HepG2 (cell line): ENCODE results near the gene CFAP43. TPM values are rescaled to one million over a fixed set of nuclear protein-coding genes. Genes with fewer than 3 reads are reported as not detected.

Experiments used
- ATAC-seq: fragments of 200-7000 bp; cut with Tn5 transposase; 3 replicates; pipeline ENCODE4 v1.9.1; 2020; ENCODE audit warnings: mild to moderate bottlenecking, moderate library complexity
- BruUV-seq: library from RNA; stranded (reverse); fragments of 400-500 nt; replicated peaks from 2 replicates; lab custom pipeline; 2021; lab: Mats Ljungman, UMichigan
- CTCF ChIA-PET: fragments of 300-600 bp; formaldehyde crosslinking; extraction: SDS; loops from one replicate; lab custom pipeline; 2021; ENCODE audit warnings: low total read pairs, inconsistent platforms, low intra/inter-chr PET ratio; lab: Yijun Ruan, JAX
- POLR2A ChIA-PET: fragments of 350-600 bp; sonication (Branson Sonifier 250); formaldehyde crosslinking; loops from one replicate; lab custom pipeline; 2020; ENCODE audit warnings: antibody characterized with exemption, inconsistent platforms; lab: Yijun Ruan, JAX
- DNase-seq: peaks from one replicate; pipeline ENCODE4 v3.0.0-alpha.2; 2015; ENCODE audit warnings: low spot score
- FAIRE-seq: peaks from 3 replicates; lab custom pipeline; 2011; peaks lifted over from hg19 to GRCh38; lab: Jason Lieb, UNC
- H2AFZ ChIP-seq: one replicate; pipeline ENCODE4 v1.6.1; 2011; ENCODE audit warnings: low read length, inconsistent platforms
- H3K27ac ChIP-seq: fragments of 300-600 bp; 3 replicates; pipeline ENCODE4 v1.8.0; 2011; ENCODE audit warnings: mixed run types, mild to moderate bottlenecking, mixed read lengths, low read length, inconsistent platforms; ENCODE audit not compliant: insufficient read depth; ENCODE audit errors: extremely low read length
- H3K27me3 ChIP-seq, 2 experiments: fragments of 200-600 bp in 1 of 2; 2 replicates in 1 of 2; 3 replicates in 1 of 2; pipeline versions ENCODE4 v1.6.0 to v1.8.0; 2011; ENCODE audit warnings: low read length in 2 of 2, mild to moderate bottlenecking in 2 of 2, moderate library complexity in 2 of 2, inconsistent platforms in 1 of 2; ENCODE audit not compliant: insufficient read depth in 2 of 2, control insufficient read depth in 1 of 2
- H3K36me3 ChIP-seq, 2 experiments: fragments of 200-600 bp in 1 of 2; replicated peaks in 1 of 2; 2 replicates in 1 of 2; 3 replicates in 1 of 2; pipeline versions ENCODE4 v1.5.1 to v1.8.0; 2011; ENCODE audit warnings: low read length in 2 of 2, inconsistent platforms in 1 of 2; ENCODE audit not compliant: insufficient read depth in 2 of 2, control insufficient read depth in 1 of 2
- H3K4me1 ChIP-seq: 2 replicates; pipeline ENCODE4 v1.5.1; 2012; ENCODE audit warnings: low read length, inconsistent platforms; ENCODE audit not compliant: insufficient read depth
- H3K4me2 ChIP-seq: 2 replicates; pipeline ENCODE4 v1.6.0; 2011; ENCODE audit warnings: low read depth, low read length, inconsistent platforms
- H3K4me3 ChIP-seq, 3 experiments: fragments of 200-600 bp in 1 of 3; sonication (generic), shearing (Covaris generic) in 1 of 3; replicated peaks in 1 of 3; 2 replicates each; pipeline ENCODE4 v1.5.1; 2011 to 2016; ENCODE audit warnings: low read length in 3 of 3, inconsistent platforms in 2 of 3, low read depth in 2 of 3, mild to moderate bottlenecking in 2 of 3, control low read depth in 1 of 3, mixed read lengths in 1 of 3; ENCODE audit not compliant: insufficient read depth in 1 of 3
- H3K79me2 ChIP-seq: one replicate; pipeline ENCODE4 v1.6.1; 2011; ENCODE audit warnings: low read length, inconsistent platforms; ENCODE audit not compliant: insufficient read depth
- H3K9ac ChIP-seq: 2 replicates; pipeline ENCODE4 v1.6.0; 2011; ENCODE audit warnings: mild to moderate bottlenecking, low read depth, low read length, inconsistent platforms; ENCODE audit not compliant: insufficient read depth
- H3K9me3 ChIP-seq: 2 replicates; pipeline ENCODE4 v1.5.1; 2012; ENCODE audit warnings: mild to moderate bottlenecking, low read length
- H4K20me1 ChIP-seq: 2 replicates; pipeline ENCODE4 v1.6.0; 2011; ENCODE audit warnings: inconsistent platforms, mild to moderate bottlenecking, low read length, moderate library complexity; ENCODE audit not compliant: insufficient read depth
- ATAD3A ChIP-seq: sonication (generic); formaldehyde crosslinking; IDR thresholded peaks from 2 replicates; pipeline ENCODE4 v1.4.0; 2020; ENCODE audit warnings: missing genetic modification reagents
- HDAC1 ChIP-seq: sonication (generic); formaldehyde crosslinking; IDR thresholded peaks from 2 replicates; pipeline ENCODE4 v1.5.1; 2020; ENCODE audit warnings: mild to moderate bottlenecking, missing genetic modification reagents
- MAFF ChIP-seq: IDR thresholded peaks from 2 replicates; pipeline ENCODE4 v1.6.1; 2011; ENCODE audit warnings: low read depth, low read length, improper control_type of control experiment
- MAFK ChIP-seq, 2 experiments: IDR thresholded peaks in 1 of 2; conservative IDR thresholded peaks in 1 of 2; 2 replicates each; pipeline ENCODE4 v1.6.1; 2011; ENCODE audit warnings: improper control_type of control experiment in 2 of 2, low read length in 2 of 2
- SIN3B ChIP-seq: fragments of 150-350 bp; IDR thresholded peaks from 2 replicates; pipeline ENCODE4 v1.6.1; 2014; ENCODE audit warnings: low read length
- SP4 ChIP-seq: sonication (generic); formaldehyde crosslinking; IDR thresholded peaks from 2 replicates; pipeline ENCODE4 v1.8.1; 2023; ENCODE audit warnings: mild to moderate bottlenecking, missing genetic modification reagents
- ZBTB20 ChIP-seq: sonication (generic); formaldehyde crosslinking; IDR thresholded peaks from 2 replicates; pipeline ENCODE4 v1.8.1; 2023; ENCODE audit warnings: missing genetic modification reagents, low read depth, mild to moderate bottlenecking, borderline replicate concordance
- ZFP41 ChIP-seq: sonication (generic); formaldehyde crosslinking; IDR thresholded peaks from 2 replicates; pipeline ENCODE4 v1.4.0; 2020; ENCODE audit warnings: mild to moderate bottlenecking, missing genetic modification reagents, borderline replicate concordance
- ZNF441 ChIP-seq: sonication (generic); formaldehyde crosslinking; IDR thresholded peaks from 2 replicates; pipeline ENCODE4 v1.7.0; 2021; ENCODE audit warnings: missing genetic modification reagents, borderline replicate concordance
- ZNF83 ChIP-seq: sonication (generic); formaldehyde crosslinking; IDR thresholded peaks from 2 replicates; pipeline ENCODE4 v1.4.0; 2020; ENCODE audit warnings: missing genetic modification reagents, mild to moderate bottlenecking, borderline replicate concordance
- WGBS: methylation state at CpG from one replicate; pipeline ENCODE4 v1.1.6; 2017; ENCODE audit warnings: low lambda C conversion rate; 5-methylcytosine and 5-hydroxymethylcytosine counted together
- in situ Hi-C: cut with HindIII; loops from 2 replicates; pipeline ENCODE4 v1.10.0; 2017; ENCODE audit warnings: low pct_unique_long_range_greater_than_20kb; ENCODE audit not compliant: extremely low pct_ligation_motif_present
- intact Hi-C: fragments of 100-400 bp; cut with micrococcal nuclease; formaldehyde crosslinking; loops from one replicate; pipeline ENCODE4 v1.10.0; 2022; ENCODE audit not compliant: unreplicated experiment
- polyA plus RNA-seq, 8 experiments: library from polyadenylated mRNA; depleted of rRNA in 3 of 8; stranded (reverse) in 7 of 8; unstranded in 1 of 8; fragments of >200 nt; fragmentation: Illumina TruSeq in 4 of 8; extraction: Trizol in 4 of 8; gene quantifications; 2 replicates each; pipeline versions ENCODE4 v1.2.1 to v1.2.3, GENCODE V29; 2011 to 2016; ENCODE audit warnings: low read depth in 4 of 8, missing spikeins in 1 of 8, mixed read lengths in 1 of 8; ENCODE audit not compliant: insufficient read depth in 1 of 8
- total RNA-seq, 5 experiments: library from RNA; depleted of rRNA; stranded (reverse); fragments of >200 nt; fragmentation: Illumina TruSeq; extraction: Trizol; gene quantifications; 2 replicates each; pipeline ENCODE4 v1.2.3, GENCODE V29; 2016; ENCODE audit warnings: low read depth in 1 of 5
- TF ChIP-seq, protein P1 (sequence below): sonication (generic); formaldehyde crosslinking; IDR thresholded peaks from 2 replicates; pipeline ENCODE4 v1.5.1; 2020; ENCODE audit warnings: mild to moderate bottlenecking, missing genetic modification reagents, borderline replicate concordance
- TF ChIP-seq, protein P2 (sequence below): IDR thresholded peaks from 2 replicates; pipeline ENCODE4 v1.6.1; 2016; ENCODE audit warnings: missing compliant biosample characterization, missing genetic modification reagents, borderline replicate concordance

The CFAP43 gene
- total and polyA plus RNA-seq, 2 of the 13 experiments (the other 11 are each of a cell fraction or from before 2014, with no cell fraction given): 0.24 to 0.38 TPM

DNA sequence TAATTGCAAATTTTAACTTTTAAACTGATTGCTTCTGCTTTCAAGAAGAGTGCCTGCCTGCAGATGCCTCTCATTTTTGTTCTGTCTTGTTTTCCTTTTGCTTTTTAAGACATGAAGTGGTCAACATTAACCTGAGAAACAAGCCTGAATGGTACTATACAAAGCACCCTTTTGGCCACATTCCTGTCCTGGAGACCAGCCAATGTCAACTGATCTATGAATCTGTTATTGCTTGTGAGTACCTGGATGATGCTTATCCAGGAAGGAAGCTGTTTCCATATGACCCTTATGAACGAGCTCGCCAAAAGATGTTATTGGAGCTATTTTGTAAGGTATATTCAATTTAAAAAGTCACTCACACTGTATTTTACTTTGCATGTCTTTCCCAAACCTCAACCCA is 45.6 kb upstream of the CFAP43 start (continued):
- TF ChIP-seq, protein P1, sequence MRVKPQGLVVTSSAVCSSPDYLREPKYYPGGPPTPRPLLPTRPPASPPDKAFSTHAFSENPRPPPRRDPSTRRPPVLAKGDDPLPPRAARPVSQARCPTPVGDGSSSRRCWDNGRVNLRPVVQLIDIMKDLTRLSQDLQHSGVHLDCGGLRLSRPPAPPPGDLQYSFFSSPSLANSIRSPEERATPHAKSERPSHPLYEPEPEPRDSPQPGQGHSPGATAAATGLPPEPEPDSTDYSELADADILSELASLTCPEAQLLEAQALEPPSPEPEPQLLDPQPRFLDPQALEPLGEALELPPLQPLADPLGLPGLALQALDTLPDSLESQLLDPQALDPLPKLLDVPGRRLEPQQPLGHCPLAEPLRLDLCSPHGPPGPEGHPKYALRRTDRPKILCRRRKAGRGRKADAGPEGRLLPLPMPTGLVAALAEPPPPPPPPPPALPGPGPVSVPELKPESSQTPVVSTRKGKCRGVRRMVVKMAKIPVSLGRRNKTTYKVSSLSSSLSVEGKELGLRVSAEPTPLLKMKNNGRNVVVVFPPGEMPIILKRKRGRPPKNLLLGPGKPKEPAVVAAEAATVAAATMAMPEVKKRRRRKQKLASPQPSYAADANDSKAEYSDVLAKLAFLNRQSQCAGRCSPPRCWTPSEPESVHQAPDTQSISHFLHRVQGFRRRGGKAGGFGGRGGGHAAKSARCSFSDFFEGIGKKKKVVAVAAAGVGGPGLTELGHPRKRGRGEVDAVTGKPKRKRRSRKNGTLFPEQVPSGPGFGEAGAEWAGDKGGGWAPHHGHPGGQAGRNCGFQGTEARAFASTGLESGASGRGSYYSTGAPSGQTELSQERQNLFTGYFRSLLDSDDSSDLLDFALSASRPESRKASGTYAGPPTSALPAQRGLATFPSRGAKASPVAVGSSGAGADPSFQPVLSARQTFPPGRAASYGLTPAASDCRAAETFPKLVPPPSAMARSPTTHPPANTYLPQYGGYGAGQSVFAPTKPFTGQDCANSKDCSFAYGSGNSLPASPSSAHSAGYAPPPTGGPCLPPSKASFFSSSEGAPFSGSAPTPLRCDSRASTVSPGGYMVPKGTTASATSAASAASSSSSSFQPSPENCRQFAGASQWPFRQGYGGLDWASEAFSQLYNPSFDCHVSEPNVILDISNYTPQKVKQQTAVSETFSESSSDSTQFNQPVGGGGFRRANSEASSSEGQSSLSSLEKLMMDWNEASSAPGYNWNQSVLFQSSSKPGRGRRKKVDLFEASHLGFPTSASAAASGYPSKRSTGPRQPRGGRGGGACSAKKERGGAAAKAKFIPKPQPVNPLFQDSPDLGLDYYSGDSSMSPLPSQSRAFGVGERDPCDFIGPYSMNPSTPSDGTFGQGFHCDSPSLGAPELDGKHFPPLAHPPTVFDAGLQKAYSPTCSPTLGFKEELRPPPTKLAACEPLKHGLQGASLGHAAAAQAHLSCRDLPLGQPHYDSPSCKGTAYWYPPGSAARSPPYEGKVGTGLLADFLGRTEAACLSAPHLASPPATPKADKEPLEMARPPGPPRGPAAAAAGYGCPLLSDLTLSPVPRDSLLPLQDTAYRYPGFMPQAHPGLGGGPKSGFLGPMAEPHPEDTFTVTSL (CRISPR knock-in tag): peak; percentile 63; the same call in 1 of the 2 replicates
- TF ChIP-seq ATAD3A (no peak), ZBTB20 (peak; percentile 49; the same call in 1 of the 2 replicates), SIN3B (no peak), HDAC1 (CRISPR knock-in tag) (peak; percentile 51; the same call in 1 of the 2 replicates), ZNF83 (CRISPR knock-in tag) (no peak)

DNA sequence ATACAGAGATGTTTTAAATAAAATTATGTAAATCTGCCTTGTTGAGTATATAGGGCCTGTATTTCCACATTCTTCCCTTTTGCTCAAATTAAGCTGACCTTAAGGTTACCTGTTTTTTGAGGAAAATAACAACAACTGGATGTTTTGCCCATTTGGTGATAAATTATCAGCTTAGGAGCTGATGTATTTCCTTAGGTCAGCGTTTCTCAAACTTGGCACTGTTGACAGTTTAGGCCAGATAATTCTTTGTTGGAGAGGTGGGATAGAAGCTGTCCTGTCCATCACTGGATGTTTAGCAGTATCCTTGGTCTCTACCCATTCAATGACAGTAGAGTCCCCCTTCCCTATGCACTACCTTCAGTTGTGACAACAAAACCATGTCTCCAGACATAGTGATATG is 44.0 kb upstream of the CFAP43 start:
- Histone ChIP-seq H2AFZ (no peak overlapping the region), H3K9ac (no peak overlapping the region), H3K27ac (no peak overlapping the region), H3K4me1 (peaks cover 77% of the 10 kb centered on the region), H4K20me1 (no peaks in the 10 kb centered on the region), H3K27me3 (no peaks in the 10 kb centered on the region), H3K36me3 (no peaks in the 10 kb centered on the region), H3K4me2 (no peak overlapping the region), H3K79me2 (no peaks in the 10 kb centered on the region), H3K4me3 (no peak overlapping the region), H3K9me3 (no peaks in the 10 kb centered on the region)
- ATAC-seq (no peak), DNase-seq (no peak), FAIRE-seq (no peak)
- WGBS: 89% methylated on average over 1 of the region's 1 CpG
- POLR2A ChIA-PET: interaction anchor here (4.1 to 4.6 kb wide), 2 partner anchors 11 to 21 kb away, joined by 23 to 51 read pairs; partner anchors contain the start of gene GSTO1
- BruUV-seq: no TSS peak
- in situ Hi-C loops (no loop called here), intact Hi-C loops (no loop called here)
- no peak for TF ChIP-seq SP4 (CRISPR knock-in tag)
- TF ChIP-seq ZFP41 (CRISPR knock-in tag): no peak
- TF ChIP-seq, protein P2, sequence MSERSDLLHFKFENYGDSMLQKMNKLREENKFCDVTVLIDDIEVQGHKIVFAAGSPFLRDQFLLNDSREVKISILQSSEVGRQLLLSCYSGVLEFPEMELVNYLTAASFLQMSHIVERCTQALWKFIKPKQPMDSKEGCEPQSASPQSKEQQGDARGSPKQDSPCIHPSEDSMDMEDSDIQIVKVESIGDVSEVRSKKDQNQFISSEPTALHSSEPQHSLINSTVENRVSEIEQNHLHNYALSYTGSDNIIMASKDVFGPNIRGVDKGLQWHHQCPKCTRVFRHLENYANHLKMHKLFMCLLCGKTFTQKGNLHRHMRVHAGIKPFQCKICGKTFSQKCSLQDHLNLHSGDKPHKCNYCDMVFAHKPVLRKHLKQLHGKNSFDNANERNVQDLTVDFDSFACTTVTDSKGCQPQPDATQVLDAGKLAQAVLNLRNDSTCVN (CRISPR knock-in tag): no peak
- TF ChIP-seq MAFF: peak; percentile 90
- peak; percentile 84 to 94 for TF ChIP-seq MAFK (conservative IDR thresholded peaks at IDR 0.05 in 1 of 2, IDR thresholded peaks at IDR 0.05 in 1 of 2; ENCODE audit: low read length in 2 of 2)
- no peak for TF ChIP-seq ZNF441 (CRISPR knock-in tag)
- CTCF ChIA-PET: interaction anchor here (2.8 kb wide), 1 partner anchor 16 kb away, joined by 27 read pairs; no protein-coding TSS in a partner anchor
